Skeletal muscle tissue (tissue), 4 donors: ENCODE data around the gene OGT. TPM values are rescaled to one million over a fixed set of nuclear protein-coding genes. Genes with fewer than 3 reads are reported as not detected.
"Not testable (repeated sequence)": the region's sequence is repeated elsewhere in the genome, so short reads cannot be mapped to it uniquely, and the experiment has no call there.

Experiments used
- H3K27ac ChIP-seq: one replicate; pipeline ENCODE4 v1.7.0; 2013; ENCODE audit warnings: mild to moderate bottlenecking, low read depth, low read length, inconsistent platforms
- H3K27me3 ChIP-seq, 3 donors: one replicate each; pipeline ENCODE4 v1.7.0; 2013; ENCODE audit warnings: low read length in 3 of 3; ENCODE audit not compliant: control insufficient read depth in 3 of 3, insufficient read depth in 3 of 3
- H3K36me3 ChIP-seq, 3 donors: one replicate each; pipeline ENCODE4 v1.7.0; 2013; ENCODE audit warnings: low read length in 3 of 3; ENCODE audit not compliant: control insufficient read depth in 3 of 3, insufficient read depth in 3 of 3
- H3K4me1 ChIP-seq, 3 donors: one replicate each; pipeline ENCODE4 v1.7.0; 2013; ENCODE audit warnings: low read length in 3 of 3, mild to moderate bottlenecking in 3 of 3; ENCODE audit not compliant: control insufficient read depth in 3 of 3, insufficient read depth in 3 of 3
- H3K4me3 ChIP-seq, 3 donors: one replicate each; pipeline ENCODE4 v1.7.0; 2013; ENCODE audit warnings: low read length in 3 of 3
- H3K9ac ChIP-seq, 3 donors: one replicate each; pipeline ENCODE4 v1.7.0; 2013; ENCODE audit warnings: low read length in 3 of 3, mild to moderate bottlenecking in 3 of 3, moderate library complexity in 2 of 3, low read depth in 1 of 3
- H3K9me3 ChIP-seq, 3 donors: one replicate each; pipeline ENCODE4 v1.7.0; 2013; ENCODE audit warnings: low read length in 3 of 3; ENCODE audit not compliant: control insufficient read depth in 3 of 3
- total RNA-seq: library from RNA; depleted of rRNA; stranded (reverse); fragments of >200 nt; gene quantifications from one replicate; pipeline ENCODE4 v1.2.3, GENCODE V29; 2014
- donor health status: Osteomylitis.

Gene OGT
- total RNA-seq, 1 donor from 2014 or later, result 123 TPM

DNA sequence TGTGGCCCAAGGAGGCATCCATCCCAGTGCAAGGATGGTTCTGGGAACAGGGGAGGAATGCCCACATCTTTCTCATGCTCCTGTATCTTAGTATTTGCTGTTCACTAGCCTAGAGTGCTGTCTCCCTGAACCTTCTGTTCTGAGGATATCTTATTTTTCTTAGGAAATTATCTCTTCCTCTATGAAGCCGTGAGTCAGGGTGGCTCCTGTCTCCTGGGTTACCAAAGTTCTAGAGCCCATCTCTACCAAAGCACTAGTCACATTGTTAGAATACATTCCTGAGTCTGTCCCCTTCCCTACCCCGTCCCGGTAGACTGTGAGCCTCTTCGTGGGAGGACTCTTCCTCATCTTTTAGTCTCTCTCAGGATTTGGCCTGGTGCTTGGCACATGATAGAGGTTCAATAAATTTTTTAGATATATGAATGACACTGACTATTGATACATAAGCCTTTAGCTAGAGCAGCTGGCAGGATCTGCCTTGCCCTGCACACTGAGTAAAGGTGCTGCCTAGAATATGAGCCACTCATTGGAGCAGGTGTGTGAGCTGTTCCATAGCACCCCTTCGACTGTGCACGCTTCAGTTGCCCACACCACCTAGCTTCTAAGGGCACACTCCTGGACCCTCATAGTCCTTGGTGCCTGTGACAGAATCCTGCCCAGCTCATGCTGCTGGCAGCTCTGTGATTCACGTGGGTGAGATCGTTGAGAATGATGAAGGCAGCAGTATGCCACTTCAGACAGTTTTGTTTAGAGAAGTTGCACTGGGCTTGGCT lies 72.1 kb downstream of the OGT start:
- Histone ChIP-seq H3K9me3 (no peaks in the 10 kb centered on the region), H3K36me3 (peaks cover 27 to 44% (median 42%) of the 10 kb centered on the region in 3 donors), H3K4me3 (no peak overlapping the region), H3K27me3 (no peaks in the 10 kb centered on the region), H3K27ac (no peak overlapping the region), H3K4me1 (peaks cover 14 to 20% (median 16%) of the 10 kb centered on the region in 3 donors), H3K9ac (no peak overlapping the region)

DNA sequence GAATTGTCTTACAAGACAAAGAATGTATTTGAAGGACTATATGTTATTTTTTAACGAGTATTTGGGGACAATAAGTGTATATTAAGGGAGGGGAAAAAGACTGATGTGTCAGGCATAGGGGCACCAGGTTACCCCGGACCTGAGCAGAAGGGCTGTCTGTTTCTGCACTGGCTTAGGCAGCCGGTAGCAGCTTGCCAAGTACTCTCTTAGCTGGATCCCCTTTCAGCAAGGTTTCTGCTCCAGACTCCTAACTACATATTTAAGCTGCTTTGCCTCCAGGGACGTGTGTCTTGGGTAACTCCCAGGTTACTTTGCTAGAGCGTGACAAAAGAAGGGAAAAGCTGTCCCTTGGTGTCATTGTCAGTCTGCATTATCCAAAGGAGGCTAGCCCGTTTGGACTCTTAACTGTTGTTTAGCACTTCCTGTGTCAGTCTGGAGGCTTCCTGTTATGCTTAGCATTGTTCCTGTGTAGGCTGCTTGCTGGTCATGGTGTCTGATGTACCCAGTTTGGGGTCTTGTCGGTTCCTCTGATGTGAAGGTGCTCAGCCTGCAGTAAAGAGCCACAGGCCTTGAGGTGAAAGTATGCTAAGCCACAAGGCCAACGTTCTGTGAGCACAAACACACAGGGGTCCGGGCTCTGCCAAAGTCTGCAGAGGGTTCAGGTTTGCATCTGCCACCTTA lies 73.8 kb downstream of the OGT start:
- no peaks in the 10 kb centered on the region for H3K9me3 ChIP-seq
- H3K4me3 ChIP-seq, result peak overlapping the region in 1 of 3 donors; percentile 22
- no peak overlapping the region for H3K27ac ChIP-seq
- no peaks in the 10 kb centered on the region for H3K27me3 ChIP-seq
- H3K36me3 ChIP-seq, result peaks cover 37 to 55% (median 53%) of the 10 kb centered on the region in 3 donors
- peaks cover 14 to 20% (median 16%) of the 10 kb centered on the region in 3 donors for H3K4me1 ChIP-seq
- no peak overlapping the region for H3K9ac ChIP-seq

GRCh38 chrX:71607488-71607887 lies 74.6 kb downstream of the OGT start:
- Histone ChIP-seq H3K9ac (no peak overlapping the region), H3K9me3 (no peaks in the 10 kb centered on the region), H3K27me3 (no peaks in the 10 kb centered on the region), H3K4me3 (no peak overlapping the region), H3K4me1 (peaks cover 14 to 20% (median 16%) of the 10 kb centered on the region in 3 donors), H3K36me3 (peaks cover 37 to 56% (median 53%) of the 10 kb centered on the region in 3 donors), H3K27ac (peak overlapping the region; percentile 11)

DNA sequence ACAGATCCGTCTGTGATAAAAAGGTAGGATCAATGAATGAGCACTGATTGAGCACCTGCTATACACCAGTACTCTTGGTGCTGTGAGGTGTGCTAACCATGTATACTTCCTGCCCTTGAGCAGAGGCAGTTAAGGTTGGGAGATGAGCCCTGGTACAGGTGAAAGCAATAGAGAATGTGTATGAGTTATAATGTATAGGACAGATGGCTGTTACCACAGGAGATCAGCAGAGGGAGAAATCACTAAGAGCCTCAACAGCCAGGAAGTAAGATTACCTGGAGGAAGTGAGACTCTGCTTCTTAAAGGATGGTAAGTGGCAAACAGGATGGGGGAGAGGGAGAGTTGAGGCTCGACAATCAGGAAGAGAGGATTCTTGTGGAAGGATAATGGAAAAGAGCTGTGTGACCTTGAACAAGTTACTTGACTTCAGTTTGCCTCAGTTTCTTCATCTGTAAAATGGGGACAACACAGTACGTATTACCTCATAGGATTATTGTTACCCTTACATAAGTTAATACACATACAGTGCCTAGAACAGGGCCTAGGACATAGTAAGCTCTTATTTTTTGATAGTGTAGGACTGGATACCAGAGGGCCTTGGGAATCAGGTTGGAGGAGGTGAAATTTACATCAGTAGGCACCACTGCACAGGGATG lies 76.3 kb downstream of the OGT start:
- Histone ChIP-seq H3K27ac (no peak overlapping the region), H3K9ac (no peak overlapping the region), H3K4me3 (no peak overlapping the region), H3K9me3 (no peaks in the 10 kb centered on the region), H3K36me3 (peaks cover 36 to 60% (median 54%) of the 10 kb centered on the region in 3 donors), H3K4me1 (peaks cover 14 to 20% (median 16%) of the 10 kb centered on the region in 3 donors), H3K27me3 (no peaks in the 10 kb centered on the region)

- H3K36me3 ChIP-seq, result peaks cover 23 to 42% (median 39%) of the 10 kb centered on the region in 3 donors
- H3K27ac ChIP-seq, H3K27me3 ChIP-seq: not testable (repeated sequence)
Measured at GRCh38 chrX:71611736-71612135, 78.8 kb downstream of the OGT start.

GRCh38 chrX:71612256-71612655 lies 79.4 kb downstream of the OGT start:
- Histone ChIP-seq H3K9ac (no peak overlapping the region), H3K4me1 (peaks cover 2 to 8% (median 6%) of the 10 kb centered on the region in 3 donors), H3K36me3 (peaks cover 23 to 41% (median 39%) of the 10 kb centered on the region in 3 donors), H3K27ac (no peak overlapping the region), H3K27me3 (no peaks in the 10 kb centered on the region), H3K4me3 (no peak overlapping the region), H3K9me3 (no peaks in the 10 kb centered on the region)

More at GRCh38 chrX:71611736-71612135, 78.8 kb downstream of the OGT start:
- not testable (repeated sequence) for H3K4me3 ChIP-seq, H3K9ac ChIP-seq, H3K9me3 ChIP-seq
- H3K4me1 ChIP-seq, result peaks cover 7 to 12% (median 12%) of the 10 kb centered on the region in 3 donors

- no peak overlapping the region for H3K27ac ChIP-seq
- H3K36me3 ChIP-seq, result peaks cover 14 to 28% (median 28%) of the 10 kb centered on the region in 3 donors
- H3K4me3 ChIP-seq, result no peak overlapping the region
- H3K9ac ChIP-seq, result no peak overlapping the region
- H3K4me1 ChIP-seq, result peaks cover 0 to 9% (median 0%) of the 10 kb centered on the region in 3 donors
- H3K27me3 ChIP-seq, result no peaks in the 10 kb centered on the region
- no peaks in the 10 kb centered on the region for H3K9me3 ChIP-seq
Measured at GRCh38 chrX:71615056-71615455, 82.2 kb downstream of the OGT start.

DNA sequence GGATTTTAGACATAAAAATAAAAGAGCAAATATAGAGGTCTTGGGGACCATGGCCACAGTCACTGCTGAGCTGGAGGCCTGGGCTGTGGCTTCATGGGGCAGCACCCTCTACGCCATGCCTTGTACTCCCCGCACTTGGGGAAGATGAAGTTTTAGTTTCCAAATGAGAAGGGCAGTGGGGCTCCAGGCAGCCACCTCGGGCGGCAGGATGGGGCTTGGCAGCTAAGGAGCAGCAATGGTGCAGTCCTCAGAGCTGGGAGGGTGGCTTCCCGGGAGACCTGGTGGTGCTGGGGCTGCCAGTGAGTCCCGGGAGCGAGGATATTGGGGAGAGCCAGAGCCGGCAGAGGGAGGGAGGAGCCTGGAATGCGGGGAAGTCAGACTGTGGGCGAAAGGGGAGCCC lies 83.0 kb downstream of the OGT start:
- Histone ChIP-seq H3K27me3 (no peaks in the 10 kb centered on the region), H3K4me3 (no peak overlapping the region), H3K27ac (no peak overlapping the region)

DNA sequence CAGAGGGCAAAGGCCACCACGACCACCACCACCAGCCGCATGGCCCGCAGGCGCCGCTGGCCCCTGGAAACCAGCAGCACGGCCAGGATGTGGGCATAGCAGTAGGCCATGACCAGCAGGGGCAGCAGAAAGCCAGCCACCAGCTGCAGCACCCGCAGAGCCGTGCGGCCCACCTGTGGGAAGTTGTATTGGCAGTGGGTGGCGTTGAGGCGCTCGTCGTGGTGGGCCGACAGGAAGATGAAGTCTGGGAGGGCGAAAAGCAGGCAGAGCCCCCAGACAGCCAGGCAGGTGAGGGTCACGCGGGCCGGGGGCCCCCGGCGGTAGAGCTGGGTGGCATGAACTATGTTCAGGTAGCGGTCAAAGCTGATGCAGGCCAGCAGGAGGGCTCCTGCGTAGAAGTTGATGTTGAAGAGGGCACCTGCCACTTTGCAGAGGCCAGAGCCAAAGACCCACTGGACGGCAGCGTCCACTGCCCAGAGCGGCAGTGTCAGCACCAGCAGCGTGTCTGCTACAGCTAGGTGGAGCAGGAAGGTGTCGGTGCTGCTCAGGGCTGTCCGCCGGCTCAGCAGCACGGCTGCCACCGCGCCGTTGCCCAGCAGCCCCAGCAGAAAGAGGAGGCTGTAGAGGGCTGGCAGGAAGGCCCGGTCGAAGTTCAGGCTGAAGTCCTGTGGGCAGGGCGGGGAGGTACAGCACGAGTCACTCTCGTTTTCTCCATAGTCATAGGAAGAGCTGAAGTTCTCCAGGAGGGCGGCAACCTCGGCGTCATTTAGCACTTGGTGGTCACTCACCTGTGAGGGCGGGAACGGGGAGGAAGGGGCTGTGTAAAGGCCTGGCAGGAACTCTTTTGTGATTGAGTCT lies 84.0 kb downstream of the OGT start:
- Histone ChIP-seq H3K4me1 (peaks cover 0 to 15% (median 0%) of the 10 kb centered on the region in 3 donors), H3K9ac (no peak overlapping the region), H3K4me3 (no peak overlapping the region), H3K27ac (no peak overlapping the region), H3K36me3 (peaks cover 4 to 14% (median 13%) of the 10 kb centered on the region in 3 donors), H3K27me3 (no peaks in the 10 kb centered on the region), H3K9me3 (no peaks in the 10 kb centered on the region)

More for the DNA sequence above, 83.0 kb downstream of the OGT start:
- Histone ChIP-seq H3K9me3 (no peaks in the 10 kb centered on the region), H3K36me3 (peaks cover 10 to 22% (median 21%) of the 10 kb centered on the region in 3 donors), H3K4me1 (peaks cover 0 to 9% (median 0%) of the 10 kb centered on the region in 3 donors), H3K9ac (no peak overlapping the region)
